A549 (cell line): ENCODE results near the gene GPLD1. TPM values are rescaled to one million over a fixed set of nuclear protein-coding genes. Genes with fewer than 3 reads are reported as not detected.

Experiments used
- ATAC-seq, 2 experiments: fragments of 200-7000 bp in 1 of 2; fragments of >200 bp in 1 of 2; cut with Nextera tagmentation in 1 of 2; cut with Tn5 transposase in 1 of 2; 3 replicates each; pipeline versions ENCODE4 v1.8.0 to v1.9.1; 2018 to 2020; ENCODE audit warnings: mild to moderate bottlenecking in 1 of 2, moderate library complexity in 1 of 2
- CTCF ChIA-PET: fragments of 300-600 bp; sonication (Branson Sonifier 250); formaldehyde crosslinking; extraction: SDS; loops from one replicate; lab custom pipeline; 2021; ENCODE audit warnings: antibody characterized with exemption, inconsistent platforms; lab: Yijun Ruan, JAX
- POLR2A ChIA-PET: fragments of 350-600 bp; formaldehyde crosslinking; extraction: SDS; loops from one replicate; lab custom pipeline; 2021; ENCODE audit warnings: antibody characterized with exemption, inconsistent platforms; lab: Yijun Ruan, JAX
- DNase-seq, 2 experiments: peaks; one replicate each; pipeline versions ENCODE4 v3.0.0 to v3.0.0-alpha.2; 2011 to 2016; ENCODE audit warnings: low read depth in 1 of 2, low spot score in 1 of 2
- FAIRE-seq: peaks from 2 replicates; lab custom pipeline; 2011; peaks lifted over from hg19 to GRCh38; lab: Jason Lieb, UNC
- H3K27ac ChIP-seq, 2 experiments: fragments of >200 bp; sonication (Bioruptor Twin); formaldehyde crosslinking; 3 replicates each; pipeline ENCODE4 v1.5.1; 2016 to 2017
- H3K4me1 ChIP-seq: fragments of >200 bp; sonication (Bioruptor Twin); formaldehyde crosslinking; 3 replicates; pipeline ENCODE4 v1.6.1; 2016
- H3K4me2 ChIP-seq: fragments of >200 bp; sonication (Bioruptor Twin); formaldehyde crosslinking; 3 replicates; pipeline ENCODE4 v1.6.1; 2016
- H3K4me3 ChIP-seq: fragments of >200 bp; sonication (Bioruptor Twin); formaldehyde crosslinking; 3 replicates; pipeline ENCODE4 v1.5.1; 2016
- H3K9me3 ChIP-seq: fragments of >200 bp; sonication (Bioruptor Twin); formaldehyde crosslinking; 3 replicates; pipeline ENCODE4 v1.6.1; 2016
- BHLHE40 ChIP-seq: IDR thresholded peaks from 2 replicates; pipeline ENCODE4 v1.6.1; 2012; ENCODE audit warnings: low read depth, low read length, inconsistent platforms
- CBX2 ChIP-seq: fragments of 200-600 bp; sonication (generic); IDR thresholded peaks from 2 replicates; pipeline ENCODE4 v1.6.1; 2016; ENCODE audit warnings: low read depth, mild to moderate bottlenecking, borderline replicate concordance
- CHD4 ChIP-seq: fragments of 200-600 bp; sonication (generic); IDR thresholded peaks from 2 replicates; pipeline ENCODE4 v1.6.1; 2016; ENCODE audit warnings: antibody characterized with exemption, mild to moderate bottlenecking, borderline replicate concordance
- EHF ChIP-seq: fragments of 250-450 bp; sonication (Bioruptor Pico); IDR thresholded peaks from 2 replicates; pipeline ENCODE4 v1.5.0; 2020; ENCODE audit warnings: mild to moderate bottlenecking
- EHMT2 ChIP-seq: fragments of 200-600 bp; sonication (generic); IDR thresholded peaks from 2 replicates; pipeline ENCODE4 v1.6.1; 2016; ENCODE audit warnings: antibody characterized with exemption, low read depth, mild to moderate bottlenecking, moderate library complexity
- ESRRA ChIP-seq: fragments of 150-350 bp; IDR thresholded peaks from 2 replicates; pipeline ENCODE4 v1.6.1; 2014; ENCODE audit warnings: mild to moderate bottlenecking, low read length, borderline replicate concordance
- GATA3 ChIP-seq: IDR thresholded peaks from 2 replicates; pipeline ENCODE4 v1.6.1; 2012; ENCODE audit warnings: borderline replicate concordance
- HES2 ChIP-seq: fragments of >200 bp; sonication (Bioruptor Twin); formaldehyde crosslinking; IDR thresholded peaks from 2 replicates; pipeline ENCODE4 v1.6.1; 2016
- HEYL ChIP-seq: fragments of 250-450 bp; sonication (Bioruptor Pico); IDR thresholded peaks from 2 replicates; pipeline ENCODE4 v1.8.0; 2021; ENCODE audit warnings: mild to moderate bottlenecking, moderate library complexity
- HMGXB4 ChIP-seq: fragments of 250-450 bp; sonication (Bioruptor Pico); IDR thresholded peaks from 2 replicates; pipeline ENCODE4 v1.5.0; 2021; ENCODE audit warnings: mild to moderate bottlenecking, moderate library complexity, borderline replicate concordance
- KDM1A ChIP-seq: fragments of 200-600 bp; sonication (generic); IDR thresholded peaks from 2 replicates; pipeline ENCODE4 v1.6.1; 2016; ENCODE audit warnings: low read depth, mild to moderate bottlenecking
- KDM5A ChIP-seq: fragments of 200-600 bp; sonication (generic); IDR thresholded peaks from 2 replicates; pipeline ENCODE4 v1.6.1; 2016; ENCODE audit warnings: antibody characterized with exemption, mild to moderate bottlenecking
- MAFK ChIP-seq: fragments of 450-650 bp; IDR thresholded peaks from 2 replicates; pipeline ENCODE4 v1.6.1; 2014; ENCODE audit not compliant: partially characterized antibody
- MAX ChIP-seq: IDR thresholded peaks from 2 replicates; pipeline ENCODE4 v1.6.1; 2012
- MYC ChIP-seq: IDR thresholded peaks from 2 replicates; pipeline ENCODE4 v1.6.1; 2012; ENCODE audit warnings: mild to moderate bottlenecking, inconsistent platforms, low read length, improper control_type of control experiment, borderline replicate concordance
- NFE2L2 ChIP-seq: fragments of 150-350 bp; conservative IDR thresholded peaks from 2 replicates; pipeline ENCODE4 v1.6.1; 2014; ENCODE audit warnings: low read length
- NPAS2 ChIP-seq: fragments of 250-450 bp; sonication (Bioruptor Pico); IDR thresholded peaks from 2 replicates; pipeline ENCODE4 v1.8.0; 2022; ENCODE audit warnings: mild to moderate bottlenecking, moderate library complexity, borderline replicate concordance
- POLR2A ChIP-seq: IDR thresholded peaks from 2 replicates; pipeline ENCODE4 v1.6.1; 2012; ENCODE audit warnings: mild to moderate bottlenecking, low read length
- RARB ChIP-seq: fragments of 250-450 bp; sonication (Bioruptor Pico); IDR thresholded peaks from 2 replicates; pipeline ENCODE4 v1.8.0; 2021; ENCODE audit warnings: mild to moderate bottlenecking, moderate library complexity
- RFX5 ChIP-seq: fragments of 450-650 bp; IDR thresholded peaks from 2 replicates; pipeline ENCODE4 v1.7.1; 2014; ENCODE audit warnings: antibody characterized with exemption, mild to moderate bottlenecking, moderate library complexity
- RNF2 ChIP-seq: fragments of 200-600 bp; sonication (generic); IDR thresholded peaks from 2 replicates; pipeline ENCODE4 v1.6.1; 2016; ENCODE audit warnings: low read depth, mild to moderate bottlenecking, antibody characterized with exemption, moderate library complexity, borderline replicate concordance
- SMC3 ChIP-seq: fragments of >200 bp; sonication (Bioruptor Twin); formaldehyde crosslinking; IDR thresholded peaks from 3 replicates; pipeline ENCODE4 v1.6.1; 2018; ENCODE audit warnings: inconsistent platforms
- SREBF2 ChIP-seq: fragments of 450-650 bp; IDR thresholded peaks from 2 replicates; pipeline ENCODE4 v1.6.1; 2014; ENCODE audit warnings: mild to moderate bottlenecking, moderate library complexity
- TP53 ChIP-seq: fragments of 250-450 bp; sonication (Bioruptor Pico); IDR thresholded peaks from 2 replicates; pipeline ENCODE4 v1.5.0; 2021; ENCODE audit warnings: mild to moderate bottlenecking, moderate library complexity
- ZC3H11A ChIP-seq: fragments of 450-650 bp; IDR thresholded peaks from 2 replicates; pipeline ENCODE4 v1.6.1; 2014; ENCODE audit warnings: antibody characterized with exemption, mild to moderate bottlenecking
- ZSCAN20 ChIP-seq: fragments of 250-450 bp; sonication (Bioruptor Pico); IDR thresholded peaks from 2 replicates; pipeline ENCODE4 v1.8.0; 2022; ENCODE audit warnings: mild to moderate bottlenecking, moderate library complexity
- WGBS: methylation state at CpG from one replicate; pipeline ENCODE4 v1.1.6; 2017; ENCODE audit errors: missing lambda C conversion rate; 5-methylcytosine and 5-hydroxymethylcytosine counted together
- polyA plus RNA-seq, 4 experiments: library from polyadenylated mRNA; depleted of rRNA in 3 of 4; stranded (reverse); fragments of >200 nt; fragmentation: RNase III in 1 of 4; extraction: RNeasy Plus Mini Kit Qiagen cat#74134 plus additional on column Dnase treatment in 1 of 4; gene quantifications; 2 replicates in 3 of 4; 3 replicates in 1 of 4; pipeline ENCODE4 v1.2.3, GENCODE V29; 2011 to 2017
- TF ChIP-seq, protein P1 (sequence below): fragments of 450-650 bp; IDR thresholded peaks from 2 replicates; pipeline ENCODE4 v1.6.1; 2014; ENCODE audit warnings: antibody characterized with exemption
- TF ChIP-seq, protein P2 (sequence below): fragments of 250-450 bp; sonication (Bioruptor Pico); IDR thresholded peaks from 2 replicates; pipeline ENCODE4 v1.5.0; 2020; ENCODE audit warnings: low read depth, mild to moderate bottlenecking, moderate library complexity
- TF ChIP-seq, protein P3 (sequence below): IDR thresholded peaks from 2 replicates; pipeline ENCODE4 v1.6.1; 2012; ENCODE audit warnings: low read depth, borderline replicate concordance

The GPLD1 gene
- polyA plus RNA-seq, 2 of the 4 experiments (the other 2 are of a cell fraction) = 1.3 to 2.6 TPM

DNA sequence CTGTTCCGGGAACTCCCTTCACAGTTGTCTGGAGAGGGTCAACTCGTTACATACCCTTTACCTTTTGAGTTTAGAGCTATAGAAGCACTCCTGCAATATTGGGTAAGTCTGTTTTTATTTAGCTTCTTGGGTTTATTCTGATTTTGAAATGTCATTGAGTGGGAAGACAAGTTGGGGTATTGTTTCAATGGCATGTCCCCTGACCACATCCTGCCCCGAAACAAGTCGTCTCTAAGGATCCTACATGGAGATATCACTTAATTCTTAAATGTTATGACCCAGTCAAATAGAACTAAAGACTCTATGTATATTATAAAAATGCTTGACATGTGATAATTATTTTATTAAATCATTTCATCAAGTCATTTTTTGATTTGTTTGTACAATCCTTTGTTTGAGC lies 77.1 kb downstream of the GPLD1 start:
- no peaks in the 10 kb centered on the region for H3K4me1 ChIP-seq
- ChIA-PET CTCF (no interaction called here), POLR2A (no interaction called here)
- DNase-seq = no peak
- TF ChIP-seq ESRRA = no peak
- no peak for TF ChIP-seq SREBF2
- TF ChIP-seq BHLHE40 = no peak
- no peak overlapping the region for H3K4me2 ChIP-seq
- no peak for ATAC-seq
- WGBS = 95% methylated on average over 4 of the region's 4 CpGs
- H3K4me3 ChIP-seq = no peak overlapping the region
- H3K9me3 ChIP-seq = no peaks in the 10 kb centered on the region
- no peak overlapping the region for H3K27ac ChIP-seq
- no peak for FAIRE-seq

- no peak overlapping the region for H3K27ac ChIP-seq
- H3K4me1 ChIP-seq = no peaks in the 10 kb centered on the region
- DNase-seq (no peak), FAIRE-seq (no peak), ATAC-seq (no peak)
- no peak for TF ChIP-seq NPAS2 (CRISPR knock-in tag)
- TF ChIP-seq BHLHE40 = no peak
- no peak for TF ChIP-seq ZSCAN20 (CRISPR knock-in tag)
- TF ChIP-seq TP53 (CRISPR knock-in tag) = no peak
- TF ChIP-seq SMC3 = no peak
- no peak for TF ChIP-seq POLR2A
- TF ChIP-seq CBX2 = no peak
- TF ChIP-seq, protein P1, sequence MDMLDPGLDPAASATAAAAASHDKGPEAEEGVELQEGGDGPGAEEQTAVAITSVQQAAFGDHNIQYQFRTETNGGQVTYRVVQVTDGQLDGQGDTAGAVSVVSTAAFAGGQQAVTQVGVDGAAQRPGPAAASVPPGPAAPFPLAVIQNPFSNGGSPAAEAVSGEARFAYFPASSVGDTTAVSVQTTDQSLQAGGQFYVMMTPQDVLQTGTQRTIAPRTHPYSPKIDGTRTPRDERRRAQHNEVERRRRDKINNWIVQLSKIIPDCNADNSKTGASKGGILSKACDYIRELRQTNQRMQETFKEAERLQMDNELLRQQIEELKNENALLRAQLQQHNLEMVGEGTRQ = no peak
- TF ChIP-seq EHMT2 = no peak
- TF ChIP-seq, protein P2, sequence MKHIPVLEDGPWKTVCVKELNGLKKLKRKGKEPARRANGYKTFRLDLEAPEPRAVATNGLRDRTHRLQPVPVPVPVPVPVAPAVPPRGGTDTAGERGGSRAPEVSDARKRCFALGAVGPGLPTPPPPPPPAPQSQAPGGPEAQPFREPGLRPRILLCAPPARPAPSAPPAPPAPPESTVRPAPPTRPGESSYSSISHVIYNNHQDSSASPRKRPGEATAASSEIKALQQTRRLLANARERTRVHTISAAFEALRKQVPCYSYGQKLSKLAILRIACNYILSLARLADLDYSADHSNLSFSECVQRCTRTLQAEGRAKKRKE (CRISPR knock-in tag) = no peak
- no peak for TF ChIP-seq HES2
- TF ChIP-seq EHF = no peak
- TF ChIP-seq CHD4 = no peak
- no peak for TF ChIP-seq KDM5A
- no peak for TF ChIP-seq GATA3
- no peak for TF ChIP-seq KDM1A
- TF ChIP-seq MYC = no peak
- TF ChIP-seq ESRRA = no peak
- no peak for TF ChIP-seq ZC3H11A
- H3K4me2 ChIP-seq = no peak overlapping the region
- 94% methylated on average over 3 of the region's 3 CpGs for WGBS
- POLR2A ChIA-PET = no interaction called here
- H3K9me3 ChIP-seq = no peaks in the 10 kb centered on the region
- no peak overlapping the region for H3K4me3 ChIP-seq
- CTCF ChIA-PET = no interaction called here
Observed at GRCh38 chr6:24410622-24411021, 78.8 kb downstream of the GPLD1 start.

DNA sequence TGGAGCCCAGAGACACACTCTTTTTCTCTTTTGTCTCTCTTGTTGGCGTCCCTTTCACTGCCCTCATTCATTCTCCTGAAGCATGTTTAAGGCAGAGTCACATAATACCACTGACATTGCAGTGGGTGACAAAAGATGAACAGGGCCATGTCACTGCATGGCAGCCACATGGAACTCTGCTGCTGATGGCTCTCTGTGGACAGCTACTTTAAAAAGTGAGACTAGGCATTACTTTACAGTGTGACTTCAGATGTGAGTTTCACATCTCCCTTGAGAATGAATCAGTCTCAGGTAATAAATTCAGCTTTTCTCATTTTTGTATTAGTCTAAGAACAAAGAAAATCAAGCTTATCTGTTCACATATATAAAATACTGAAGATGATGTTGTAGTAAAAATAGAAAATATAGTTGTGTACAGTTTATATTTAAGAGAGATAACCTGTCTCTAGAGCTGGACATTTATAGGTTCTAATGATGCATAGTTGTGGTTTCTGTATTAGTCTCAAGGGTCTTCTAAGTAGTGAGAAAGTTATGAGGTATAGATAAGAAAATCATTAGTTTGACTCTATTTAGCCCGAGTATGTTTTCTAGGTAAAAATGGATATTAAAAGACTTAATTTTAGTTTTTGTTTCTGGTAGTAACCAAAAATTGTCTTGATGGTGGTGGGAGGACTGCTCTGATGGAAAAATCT lies 80.5 kb downstream of the GPLD1 start:
- CTCF ChIA-PET = no interaction called here
- no peak for ATAC-seq
- Histone ChIP-seq H3K4me3 (no peak overlapping the region), H3K4me1 (peaks cover 15% of the 10 kb centered on the region), H3K27ac (no peak overlapping the region), H3K9me3 (no peaks in the 10 kb centered on the region), H3K4me2 (no peak overlapping the region)
- WGBS = 84% methylated on average over 2 of the region's 2 CpGs
- POLR2A ChIA-PET = no interaction called here
- no peak for DNase-seq
- no peak for FAIRE-seq
- TF ChIP-seq CHD4 = no peak

GRCh38 chr6:24405262-24405661 lies 84.1 kb downstream of the GPLD1 start:
- ChIA-PET CTCF (interaction anchor here (1.3 kb wide), 1 partner anchor 45 kb away, joined by 4 read pairs; no protein-coding TSS in a partner anchor), POLR2A (no interaction called here)
- FAIRE-seq (no peak), ATAC-seq (no peak), DNase-seq (no peak)
- Histone ChIP-seq H3K4me3 (no peak overlapping the region), H3K4me2 (peak overlapping the region; percentile 74; the same call in 1 of the 3 replicates), H3K4me1 (peaks cover 16% of the 10 kb centered on the region), H3K9me3 (no peaks in the 10 kb centered on the region), H3K27ac (no peak overlapping the region)
- 87% methylated on average over 5 of the region's 5 CpGs for WGBS
- TF ChIP-seq, protein P3, sequence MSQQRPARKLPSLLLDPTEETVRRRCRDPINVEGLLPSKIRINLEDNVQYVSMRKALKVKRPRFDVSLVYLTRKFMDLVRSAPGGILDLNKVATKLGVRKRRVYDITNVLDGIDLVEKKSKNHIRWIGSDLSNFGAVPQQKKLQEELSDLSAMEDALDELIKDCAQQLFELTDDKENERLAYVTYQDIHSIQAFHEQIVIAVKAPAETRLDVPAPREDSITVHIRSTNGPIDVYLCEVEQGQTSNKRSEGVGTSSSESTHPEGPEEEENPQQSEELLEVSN = no peak
- no peak for TF ChIP-seq TP53 (CRISPR knock-in tag)
- TF ChIP-seq HEYL (CRISPR knock-in tag) = no peak
- no peak for TF ChIP-seq NFE2L2
- TF ChIP-seq KDM5A = no peak
- TF ChIP-seq RFX5 = no peak
- TF ChIP-seq HMGXB4 (CRISPR knock-in tag) = no peak
- TF ChIP-seq RARB (CRISPR knock-in tag) = no peak
- no peak for TF ChIP-seq MAFK
- TF ChIP-seq RNF2 = no peak
- no peak for TF ChIP-seq SREBF2
- no peak for TF ChIP-seq MAX
